Occipital lobe (tissue), 2 donors: Measurements from ENCODE around the gene PACS2. TPM values are rescaled to one million over a fixed set of nuclear protein-coding genes. Genes with fewer than 3 reads are reported as not detected.
"Not testable (repeated sequence)": the region's sequence is repeated elsewhere in the genome, so short reads cannot be mapped to it uniquely, and the experiment has no call there.

ENCODE experiments used
- DNase-seq: peaks from one replicate; lab custom pipeline; 2025; lab: John Stamatoyannopoulos, UW
- total RNA-seq: library from RNA; depleted of rRNA; stranded (reverse); fragments of >200 nt; gene quantifications from one replicate; pipeline ENCODE4 v1.2.3, GENCODE V29; 2014

PACS2 gene
- total RNA-seq, 1 donor from 2014 or later, result 75.8 TPM

- no peak for DNase-seq
Measured at GRCh38 chr14:105287249-105288102, 27.1 kb upstream of the PACS2 start.

DNA sequence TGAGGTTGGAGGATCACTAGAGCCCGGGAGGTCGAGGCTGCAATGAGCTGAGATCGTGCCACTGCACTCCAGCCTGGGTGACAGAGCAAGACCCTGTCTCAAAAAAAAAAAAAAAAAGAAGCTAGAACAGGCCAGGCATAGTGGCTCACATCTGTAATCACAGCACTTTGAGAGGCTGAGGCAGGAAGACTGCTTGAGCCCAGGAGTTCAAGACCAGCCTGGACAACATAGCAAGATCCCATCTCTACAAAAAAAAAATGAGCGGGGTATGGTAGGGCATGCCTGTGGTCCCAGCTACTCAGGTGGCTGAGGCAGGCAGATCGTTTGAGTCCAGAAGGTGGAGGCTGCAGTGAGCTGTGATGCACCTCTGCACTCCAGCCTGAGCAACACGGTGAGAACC is 25.6 kb upstream of the PACS2 start:
- not testable (repeated sequence) for DNase-seq

DNA sequence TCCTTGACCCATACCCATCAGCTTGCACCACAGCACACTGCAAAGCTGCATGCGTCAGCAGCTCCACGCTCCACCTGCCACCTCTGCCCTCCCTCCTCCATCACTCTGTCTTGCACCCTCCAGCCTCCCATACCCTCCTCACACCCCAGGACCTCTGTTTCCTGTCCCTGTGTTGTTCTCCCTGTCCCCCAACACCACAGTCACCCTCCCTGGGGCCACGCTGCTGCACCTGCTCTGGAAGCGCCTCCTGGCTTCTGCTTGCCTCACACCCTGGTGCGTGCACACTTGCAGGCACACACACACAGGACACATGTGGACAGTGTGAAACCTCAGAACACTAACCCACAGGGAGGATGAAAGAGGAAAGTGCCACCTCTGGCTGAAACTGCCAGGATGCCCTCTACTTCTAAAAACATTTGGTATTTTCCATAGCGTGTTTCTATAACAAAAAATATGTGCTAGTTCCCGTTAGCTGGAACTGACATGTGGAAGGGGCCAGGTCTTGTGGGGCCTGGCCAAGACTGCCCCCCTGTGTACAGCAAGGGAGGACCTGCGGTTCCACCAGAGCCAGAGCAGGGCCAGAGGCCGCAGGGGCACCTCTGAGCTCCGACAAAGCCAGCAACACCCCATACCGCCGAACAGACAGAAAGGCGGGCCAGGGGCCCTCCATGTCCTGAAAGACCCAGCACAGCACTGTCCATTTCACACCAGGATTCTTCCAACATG is 23.8 kb upstream of the PACS2 start:
- no peak for DNase-seq

DNA sequence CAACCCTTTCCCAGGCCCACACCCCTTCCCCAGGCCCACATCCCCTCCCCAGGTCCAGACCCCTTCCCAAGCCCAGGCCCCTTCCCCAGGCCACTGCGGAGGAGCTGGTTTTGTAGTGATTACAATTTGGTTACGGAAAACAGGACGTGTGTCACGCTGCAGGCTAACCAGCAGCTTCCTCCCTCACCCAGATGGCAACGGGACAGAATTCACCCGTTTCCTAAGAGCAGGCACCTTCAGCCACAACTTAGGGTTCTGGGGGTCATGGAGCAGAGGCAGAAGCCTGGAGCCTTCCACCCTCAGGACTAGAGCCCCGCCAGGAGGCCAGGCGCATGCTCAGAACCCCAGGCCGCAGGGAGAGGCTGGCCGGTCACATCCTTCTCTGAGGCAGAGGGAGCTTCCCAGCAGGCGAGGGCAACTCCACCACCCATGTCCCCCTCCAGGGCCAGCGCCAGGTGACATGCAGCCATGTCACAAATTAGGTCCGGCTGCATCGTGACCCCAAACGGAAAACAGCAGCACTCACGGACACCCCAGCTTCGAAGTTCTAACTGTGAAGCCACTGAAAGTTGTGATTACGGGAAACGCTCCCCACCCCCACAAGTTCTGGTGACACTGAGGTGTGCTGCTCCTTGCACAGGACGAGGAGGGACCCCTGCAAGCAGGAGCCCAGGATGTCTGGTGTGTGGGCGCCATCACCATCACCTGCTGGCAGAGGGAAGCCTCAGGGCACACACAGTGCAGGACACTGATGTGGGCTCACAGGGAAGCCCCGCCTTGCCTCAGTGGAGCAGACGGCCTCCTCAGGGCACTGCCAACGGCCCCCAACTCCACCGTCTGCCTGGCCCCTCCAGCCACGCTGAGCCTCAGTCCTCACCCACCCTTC is 21.5 kb upstream of the PACS2 start:
- DNase-seq, result no peak

DNA sequence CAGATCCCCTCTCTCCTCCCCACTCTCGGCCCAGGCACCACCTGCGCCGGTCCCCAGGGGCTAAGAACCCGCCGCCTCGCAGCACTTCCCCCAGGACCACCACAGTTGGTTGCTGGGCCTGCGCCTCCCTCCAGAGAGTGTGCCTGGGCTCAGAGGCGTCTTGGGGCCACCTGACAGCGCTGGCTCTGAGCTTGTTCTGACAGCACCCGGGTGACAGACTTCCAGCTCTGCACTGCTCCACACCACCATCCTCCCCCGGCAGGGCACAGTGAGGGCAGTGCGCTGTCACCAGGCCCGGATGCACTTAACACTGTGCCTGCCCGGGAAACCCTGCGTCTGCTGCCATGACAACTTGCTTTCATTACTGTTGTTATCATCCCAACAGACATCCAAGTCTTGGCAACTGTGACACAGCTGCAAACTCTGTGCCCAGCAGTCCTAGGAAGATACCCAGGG is 20.4 kb upstream of the PACS2 start:
- peak; percentile 39 for DNase-seq

- not testable (repeated sequence) for DNase-seq
Measured at GRCh38 chr14:105297311-105297710, 17.2 kb upstream of the PACS2 start.

DNA sequence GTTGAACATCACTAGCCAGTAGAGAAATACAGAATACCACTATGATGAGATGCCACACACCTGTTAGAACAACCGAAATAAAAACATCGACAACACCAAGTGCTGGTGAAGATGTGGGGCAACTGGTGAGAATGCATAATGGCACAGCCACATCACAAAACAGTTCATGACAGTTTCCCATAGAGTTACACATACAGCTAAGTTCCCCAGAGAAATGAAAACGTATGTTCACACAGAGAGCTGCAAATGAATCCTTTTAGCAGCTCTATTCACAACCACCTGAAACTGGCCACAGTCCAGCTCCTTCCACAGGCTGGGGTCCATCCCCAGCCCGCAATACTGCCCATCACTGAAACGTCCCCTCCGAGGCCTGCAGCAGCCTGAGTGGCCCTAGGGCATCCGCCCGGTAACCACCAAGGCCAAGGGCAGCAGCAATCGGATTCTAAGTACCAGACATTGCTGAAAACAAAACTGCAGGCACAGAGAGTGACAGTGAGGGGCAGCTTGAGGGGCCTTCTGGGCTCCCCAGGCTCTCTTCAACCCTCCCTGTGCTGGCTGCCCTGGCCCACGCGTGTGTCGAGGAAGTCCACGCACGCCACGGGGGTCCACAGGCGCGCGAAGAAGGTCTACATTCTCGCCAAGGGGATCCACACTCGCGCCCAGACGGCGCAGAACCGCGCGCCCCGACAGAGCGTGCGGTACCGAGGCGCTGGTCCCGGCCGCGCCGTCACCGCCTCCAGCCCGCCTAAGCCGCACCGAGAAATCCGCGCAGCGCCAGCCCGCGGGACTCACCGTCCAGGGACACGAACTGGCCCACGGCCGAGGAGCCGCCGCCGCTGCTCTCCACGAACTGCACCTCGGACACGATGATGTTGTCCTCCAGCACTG is 14.7 kb upstream of the PACS2 start:
- no peak for DNase-seq

GRCh38 chr14:105300542-105301102 is 13.9 kb upstream of the PACS2 start, which contains the start of gene BRF1:
Gene BRF1, minus strand, starts transcription at chr14:105301001. Its CDS starts 372 bp downstream, at chr14:105300629.
- DNase-seq, result peak; percentile 93

DNA sequence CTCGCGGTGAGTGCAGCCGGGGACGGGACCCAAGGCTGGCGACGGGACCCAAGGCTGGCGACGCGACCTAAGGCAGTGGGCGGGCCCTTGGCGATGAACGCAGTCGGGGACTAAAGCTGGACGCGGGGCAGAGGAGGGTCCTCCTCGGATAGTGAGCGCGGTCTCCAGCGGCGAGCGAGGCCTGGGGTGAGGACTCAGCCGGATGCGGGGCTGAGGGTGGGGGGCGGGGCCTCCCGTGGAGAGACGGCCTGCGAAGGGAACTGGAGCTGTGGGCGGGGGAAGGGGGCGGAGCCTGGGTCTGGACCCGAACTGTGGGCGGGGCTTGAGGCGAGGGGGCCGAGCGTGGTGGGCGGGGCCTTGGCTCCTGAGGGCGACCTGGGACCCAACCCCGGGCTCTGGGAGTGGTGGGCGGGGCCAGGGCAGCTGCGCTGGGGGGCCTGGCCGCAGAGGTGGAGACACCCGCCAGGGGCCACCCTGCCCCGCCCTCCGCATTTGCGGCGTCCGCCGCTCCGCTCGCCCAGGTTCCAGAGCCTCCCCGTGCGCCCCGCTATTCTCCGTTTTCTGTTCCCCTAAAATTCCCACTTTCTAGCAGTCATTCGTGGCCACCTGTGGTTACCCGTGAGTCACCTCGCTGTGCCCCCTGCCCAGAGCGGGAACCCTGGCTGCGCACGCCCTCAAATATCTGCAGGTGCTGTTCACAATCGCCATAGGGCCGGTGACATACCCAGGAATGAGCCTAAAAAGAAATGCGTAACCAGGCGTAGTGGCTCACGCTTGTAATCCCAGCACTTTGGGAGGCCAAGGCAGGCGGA is 13.2 kb upstream of the PACS2 start:
- peak; percentile 94 for DNase-seq

- not testable (repeated sequence) for DNase-seq
Measured at GRCh38 chr14:105301915-105302249, 12.7 kb upstream of the PACS2 start.

DNA sequence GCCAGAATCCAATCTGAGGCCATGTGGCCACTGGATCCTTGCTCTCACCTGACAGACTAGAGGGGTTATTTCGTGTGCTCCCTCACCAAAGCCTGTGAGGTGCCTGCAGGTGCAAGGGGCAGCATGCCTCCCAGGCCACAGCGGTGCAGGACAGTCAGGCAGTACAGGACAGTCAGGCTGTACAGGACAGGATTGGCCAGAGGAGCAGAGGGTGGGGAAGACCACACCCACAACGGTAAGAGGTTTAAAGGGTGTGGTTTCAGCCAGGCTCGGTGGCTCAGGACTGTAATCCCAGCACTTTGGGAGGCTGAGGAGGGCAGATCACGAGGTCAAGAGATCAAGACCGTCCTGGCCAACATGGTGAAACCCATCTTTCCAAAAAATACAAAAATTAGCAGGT is 10.6 kb upstream of the PACS2 start:
- DNase-seq, result no peak

DNA sequence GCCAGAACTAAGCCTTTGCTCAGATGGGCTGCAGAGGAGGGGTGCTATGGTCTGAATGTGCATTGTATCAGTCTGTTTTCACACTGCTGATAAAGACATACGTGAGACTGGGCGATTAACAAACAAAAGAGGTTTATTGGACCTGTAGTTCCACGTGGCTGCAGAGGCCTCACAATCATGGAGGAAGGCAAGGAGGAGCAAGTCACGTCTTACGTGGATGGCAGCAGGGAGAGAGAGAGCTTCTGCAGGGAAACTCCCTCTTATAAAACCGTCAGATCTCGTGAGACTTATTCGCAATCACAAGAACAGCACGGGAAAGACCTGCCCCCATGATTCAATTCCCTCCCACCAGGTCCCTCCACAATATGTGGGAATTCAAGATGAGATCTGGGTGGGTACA is 10.0 kb upstream of the PACS2 start:
- no peak for DNase-seq

DNA sequence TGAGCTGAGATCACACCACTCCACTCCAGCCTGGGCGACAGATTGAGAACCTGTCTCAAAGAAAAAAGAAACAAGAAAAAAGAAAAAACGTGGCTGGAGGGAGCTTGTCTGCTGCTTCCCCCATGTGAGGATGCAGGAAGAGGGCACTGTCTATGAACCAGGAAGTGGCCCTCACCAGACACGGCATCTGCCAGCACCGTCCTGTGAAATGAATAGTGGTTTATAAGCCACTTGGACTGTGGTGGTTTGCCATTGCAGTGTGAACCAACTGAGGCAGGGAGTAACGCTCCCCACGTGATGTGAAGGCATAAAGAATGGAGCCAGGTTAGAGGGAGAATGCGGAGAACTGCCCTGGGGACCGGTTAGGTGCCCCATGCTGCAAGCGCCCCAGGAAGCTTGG is 9.2 kb upstream of the PACS2 start:
- no peak for DNase-seq

DNA sequence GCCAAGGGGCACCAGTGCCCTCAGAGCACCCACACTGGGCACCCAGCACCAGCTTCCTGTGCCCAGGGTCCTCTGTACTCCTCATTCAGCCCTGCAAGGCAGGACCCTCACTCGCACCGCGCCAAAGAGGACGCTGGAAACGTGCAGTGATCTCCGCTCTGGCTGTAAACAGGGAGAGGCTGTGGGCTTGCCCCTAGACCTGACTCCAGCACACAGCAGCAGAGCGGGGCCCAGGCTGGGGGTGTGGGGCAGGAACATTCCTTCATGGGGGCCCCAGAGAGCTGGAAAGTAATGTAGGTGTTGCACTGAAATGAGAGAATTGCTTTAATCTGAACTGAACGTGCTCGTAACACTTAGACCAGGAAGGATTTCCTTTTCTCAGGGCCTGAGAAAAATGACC is 8.8 kb upstream of the PACS2 start:
- DNase-seq, result no peak

DNA sequence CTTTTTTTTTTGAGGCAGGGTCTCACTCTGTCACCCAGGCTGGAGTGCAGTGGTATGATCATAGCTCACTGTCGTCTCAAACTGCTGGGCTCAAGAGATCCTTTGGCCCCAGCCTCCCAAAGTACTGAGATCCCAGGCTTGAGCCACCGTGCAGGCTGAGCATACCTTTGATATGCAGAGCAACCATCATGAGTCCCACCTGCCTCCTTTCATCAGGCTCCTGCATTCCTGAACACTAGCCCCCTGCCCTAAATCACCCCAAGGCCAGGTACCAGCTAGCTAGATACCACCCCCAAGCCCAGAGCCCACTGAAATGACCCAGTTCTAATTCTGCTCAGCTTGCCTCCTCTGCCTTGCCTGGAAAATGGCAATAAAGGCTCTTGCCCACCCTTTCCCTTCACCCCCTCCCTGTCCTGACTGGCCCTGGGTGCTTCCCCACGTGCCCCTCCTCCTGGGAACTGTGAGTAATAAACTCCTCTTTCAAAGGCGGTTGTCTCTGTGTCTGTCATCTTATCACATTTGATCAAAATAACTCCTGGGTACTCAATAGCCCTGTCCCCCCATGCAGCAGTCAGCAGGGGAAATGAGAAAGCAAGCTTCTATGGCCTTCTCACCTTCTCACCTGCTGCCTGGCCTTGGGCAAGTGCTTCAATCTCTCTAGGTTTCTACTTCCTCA is 7.4 kb upstream of the PACS2 start:
- no peak for DNase-seq

DNA sequence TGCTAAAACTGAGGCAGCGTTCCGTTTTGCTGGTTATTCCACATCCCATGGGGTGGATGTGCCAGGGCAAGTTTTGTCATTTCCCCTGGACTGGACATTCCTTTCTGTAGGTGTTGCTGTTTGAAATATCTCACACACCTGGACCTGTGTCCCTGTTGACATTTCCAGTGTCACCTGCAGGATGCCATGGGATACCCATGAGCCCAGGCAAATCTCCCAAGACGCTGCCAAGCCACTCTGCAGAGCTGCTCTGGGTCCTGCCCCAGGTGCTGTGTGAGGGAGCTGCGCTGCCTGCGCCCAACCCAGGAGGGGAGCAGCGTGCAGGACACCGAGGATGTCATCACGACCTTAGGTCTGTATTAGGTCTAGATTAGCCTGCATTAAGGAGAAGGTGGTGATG is 5.2 kb upstream of the PACS2 start:
- no peak for DNase-seq

- no peak for DNase-seq
Measured at GRCh38 chr14:105311838-105312237, 2.7 kb upstream of the PACS2 start.

DNA sequence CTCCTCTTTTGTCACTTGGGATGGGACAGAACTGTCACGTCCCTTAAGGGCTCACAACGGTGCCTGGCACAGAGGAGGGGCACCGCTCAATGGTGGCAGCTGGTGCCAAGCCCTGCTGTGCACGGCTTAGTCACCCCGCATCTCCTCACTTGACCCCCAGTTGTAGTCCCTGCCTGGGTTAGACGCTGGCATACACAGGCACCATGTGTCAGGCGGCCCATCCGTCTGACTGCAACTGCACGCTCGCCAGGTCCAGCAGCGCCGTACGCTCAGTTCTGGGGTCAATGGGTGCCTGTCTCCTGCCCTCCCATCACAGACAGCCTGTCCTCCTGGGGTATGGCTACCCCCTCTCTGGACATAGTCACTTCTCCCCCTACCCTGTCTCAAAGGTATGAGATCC is 1.6 kb upstream of the PACS2 start:
- peak; percentile 55 for DNase-seq
